SK-N-SH treated with all-trans-retinoic acid at 6 μM for 48 hours (cell line): ENCODE measurements around the gene PPT2.

ENCODE experiments used
- ATAC-seq: fragments of 200-7000 bp; cut with Tn5 transposase; 3 replicates; pipeline ENCODE4 v1.9.1; 2020; ENCODE audit warnings: mild to moderate bottlenecking, moderate library complexity
- ARNTL ChIP-seq: fragments of 450-650 bp; formaldehyde crosslinking; IDR thresholded peaks from 2 replicates; pipeline ENCODE4 v1.5.0; 2020; ENCODE audit warnings: low read depth, mild to moderate bottlenecking, moderate library complexity, borderline replicate concordance
- BACH2 ChIP-seq: fragments of 250-450 bp; sonication (Bioruptor Pico); IDR thresholded peaks from 2 replicates; pipeline ENCODE4 v1.9.0; 2021; ENCODE audit warnings: mild to moderate bottlenecking, borderline replicate concordance
- ISL1 ChIP-seq: fragments of 250-450 bp; sonication (Bioruptor Pico); IDR thresholded peaks from 2 replicates; pipeline ENCODE4 v2.1.2; 2022; ENCODE audit warnings: mild to moderate bottlenecking, moderate library complexity
- OSR1 ChIP-seq: fragments of 250-450 bp; sonication (Bioruptor Pico); IDR thresholded peaks from 2 replicates; pipeline ENCODE4 v1.8.0; 2022; ENCODE audit warnings: moderate library complexity, mild to moderate bottlenecking, inconsistent platforms
- PPARA ChIP-seq: fragments of 250-450 bp; sonication (Bioruptor Pico); IDR thresholded peaks from 2 replicates; pipeline ENCODE4 v1.5.0; 2020; ENCODE audit warnings: mild to moderate bottlenecking, borderline replicate concordance
- RARB ChIP-seq: fragments of 250-450 bp; sonication (Bioruptor Pico); IDR thresholded peaks from 2 replicates; pipeline ENCODE4 v1.8.0; 2021; ENCODE audit warnings: mild to moderate bottlenecking, moderate library complexity
- SNAI2 ChIP-seq: fragments of 250-450 bp; sonication (Bioruptor Pico); IDR thresholded peaks from 2 replicates; pipeline ENCODE4 v1.5.0; 2020; ENCODE audit warnings: mild to moderate bottlenecking, moderate library complexity
- TCF4 ChIP-seq: fragments of 250-450 bp; sonication (Bioruptor Pico); IDR thresholded peaks from 2 replicates; pipeline ENCODE4 v1.8.0; 2021; ENCODE audit warnings: mild to moderate bottlenecking, moderate library complexity, borderline replicate concordance
- TOX ChIP-seq: fragments of 250-450 bp; sonication (Bioruptor Pico); IDR thresholded peaks from 2 replicates; pipeline ENCODE4 v1.8.0; 2021; ENCODE audit warnings: mild to moderate bottlenecking, moderate library complexity, borderline replicate concordance
- ZC3H10 ChIP-seq: fragments of 250-450 bp; sonication (Bioruptor Pico); IDR thresholded peaks from 2 replicates; pipeline ENCODE4 v1.5.1; 2021; ENCODE audit warnings: mild to moderate bottlenecking, moderate library complexity
- ZFP3 ChIP-seq: fragments of 250-450 bp; sonication (Bioruptor Pico); IDR thresholded peaks from 2 replicates; pipeline ENCODE4 v1.5.0; 2020; ENCODE audit warnings: mild to moderate bottlenecking, moderate library complexity
- ZFP30 ChIP-seq: fragments of 450-650 bp; formaldehyde crosslinking; IDR thresholded peaks from 2 replicates; pipeline ENCODE4 v1.5.0; 2022; ENCODE audit warnings: mild to moderate bottlenecking, moderate library complexity
- ZNF565 ChIP-seq: fragments of 450-650 bp; formaldehyde crosslinking; conservative IDR thresholded peaks from 2 replicates; pipeline ENCODE4 v1.5.0; 2020; ENCODE audit warnings: low read depth, mild to moderate bottlenecking, moderate library complexity
- ZNF70 ChIP-seq: fragments of 450-650 bp; formaldehyde crosslinking; IDR thresholded peaks from 2 replicates; pipeline ENCODE4 v1.5.0; 2020; ENCODE audit warnings: mild to moderate bottlenecking, moderate library complexity
- ZNF8 ChIP-seq: fragments of 450-650 bp; formaldehyde crosslinking; IDR thresholded peaks from 2 replicates; pipeline ENCODE4 v1.5.0; 2020; ENCODE audit warnings: mild to moderate bottlenecking, moderate library complexity
- TF ChIP-seq, protein P1 (sequence below): fragments of 250-450 bp; sonication (Bioruptor Pico); IDR thresholded peaks from 2 replicates; pipeline ENCODE4 v1.5.1; 2020; ENCODE audit warnings: low read depth, mild to moderate bottlenecking, moderate library complexity
- TF ChIP-seq, protein P2 (sequence below): fragments of 250-450 bp; sonication (Bioruptor Pico); IDR thresholded peaks from 2 replicates; pipeline ENCODE4 v1.5.1; 2021; ENCODE audit warnings: mild to moderate bottlenecking, moderate library complexity
- TF ChIP-seq, protein P3 (sequence below): fragments of 250-450 bp; sonication (Bioruptor Pico); IDR thresholded peaks from 2 replicates; pipeline ENCODE4 v1.8.0; 2021; ENCODE audit warnings: low read depth, mild to moderate bottlenecking, moderate library complexity, borderline replicate concordance
- TF ChIP-seq, protein P4 (sequence below): fragments of 250-450 bp; sonication (Bioruptor Pico); IDR thresholded peaks from 2 replicates; pipeline ENCODE4 v1.5.0; 2020; ENCODE audit warnings: mild to moderate bottlenecking, moderate library complexity

Gene PPT2

DNA sequence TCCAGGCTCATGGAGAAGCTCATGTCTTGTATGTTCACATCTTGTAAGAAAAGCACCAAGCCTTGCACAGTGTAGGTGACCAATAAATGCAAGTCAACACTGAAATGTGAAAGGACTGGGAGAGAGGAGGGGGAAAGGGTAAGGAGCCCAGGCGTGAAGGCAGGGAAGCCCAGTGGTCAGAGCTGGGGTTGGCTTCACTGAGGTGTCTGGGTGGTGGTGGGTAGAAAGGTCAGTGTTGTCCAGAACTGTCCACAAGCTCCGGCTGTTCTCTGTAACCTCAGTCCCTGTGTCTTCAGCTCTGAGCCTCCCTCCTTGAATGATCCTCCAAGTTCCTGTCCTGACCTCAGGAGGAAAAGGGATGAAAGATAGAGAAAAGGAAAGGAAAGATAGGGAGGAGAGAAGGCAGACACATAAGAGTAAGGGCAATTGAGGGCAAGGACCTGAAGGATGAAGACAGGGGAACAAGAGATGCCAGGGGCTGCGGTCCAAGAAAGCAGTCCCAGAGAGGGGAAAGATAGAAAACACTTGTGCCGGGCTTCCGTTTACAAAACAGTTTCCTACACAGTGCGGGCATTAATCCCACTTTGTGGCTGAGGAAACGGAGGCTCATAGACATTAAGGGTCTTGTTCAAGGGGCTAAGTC, 42.4 kb upstream of the PPT2 start (continued):
- TF ChIP-seq, protein P1, sequence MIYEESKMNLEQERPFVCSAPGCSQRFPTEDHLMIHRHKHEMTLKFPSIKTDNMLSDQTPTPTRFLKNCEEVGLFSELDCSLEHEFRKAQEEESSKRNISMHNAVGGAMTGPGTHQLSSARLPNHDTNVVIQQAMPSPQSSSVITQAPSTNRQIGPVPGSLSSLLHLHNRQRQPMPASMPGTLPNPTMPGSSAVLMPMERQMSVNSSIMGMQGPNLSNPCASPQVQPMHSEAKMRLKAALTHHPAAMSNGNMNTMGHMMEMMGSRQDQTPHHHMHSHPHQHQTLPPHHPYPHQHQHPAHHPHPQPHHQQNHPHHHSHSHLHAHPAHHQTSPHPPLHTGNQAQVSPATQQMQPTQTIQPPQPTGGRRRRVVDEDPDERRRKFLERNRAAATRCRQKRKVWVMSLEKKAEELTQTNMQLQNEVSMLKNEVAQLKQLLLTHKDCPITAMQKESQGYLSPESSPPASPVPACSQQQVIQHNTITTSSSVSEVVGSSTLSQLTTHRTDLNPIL (CRISPR knock-in tag) = no peak
- TF ChIP-seq, protein P2, sequence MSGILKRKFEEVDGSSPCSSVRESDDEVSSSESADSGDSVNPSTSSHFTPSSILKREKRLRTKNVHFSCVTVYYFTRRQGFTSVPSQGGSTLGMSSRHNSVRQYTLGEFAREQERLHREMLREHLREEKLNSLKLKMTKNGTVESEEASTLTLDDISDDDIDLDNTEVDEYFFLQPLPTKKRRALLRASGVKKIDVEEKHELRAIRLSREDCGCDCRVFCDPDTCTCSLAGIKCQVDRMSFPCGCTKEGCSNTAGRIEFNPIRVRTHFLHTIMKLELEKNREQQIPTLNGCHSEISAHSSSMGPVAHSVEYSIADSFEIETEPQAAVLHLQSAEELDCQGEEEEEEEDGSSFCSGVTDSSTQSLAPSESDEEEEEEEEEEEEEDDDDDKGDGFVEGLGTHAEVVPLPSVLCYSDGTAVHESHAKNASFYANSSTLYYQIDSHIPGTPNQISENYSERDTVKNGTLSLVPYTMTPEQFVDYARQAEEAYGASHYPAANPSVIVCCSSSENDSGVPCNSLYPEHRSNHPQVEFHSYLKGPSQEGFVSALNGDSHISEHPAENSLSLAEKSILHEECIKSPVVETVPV (CRISPR knock-in tag) = no peak
- no peak for TF ChIP-seq OSR1 (CRISPR knock-in tag)
- no peak for TF ChIP-seq ZNF8

DNA sequence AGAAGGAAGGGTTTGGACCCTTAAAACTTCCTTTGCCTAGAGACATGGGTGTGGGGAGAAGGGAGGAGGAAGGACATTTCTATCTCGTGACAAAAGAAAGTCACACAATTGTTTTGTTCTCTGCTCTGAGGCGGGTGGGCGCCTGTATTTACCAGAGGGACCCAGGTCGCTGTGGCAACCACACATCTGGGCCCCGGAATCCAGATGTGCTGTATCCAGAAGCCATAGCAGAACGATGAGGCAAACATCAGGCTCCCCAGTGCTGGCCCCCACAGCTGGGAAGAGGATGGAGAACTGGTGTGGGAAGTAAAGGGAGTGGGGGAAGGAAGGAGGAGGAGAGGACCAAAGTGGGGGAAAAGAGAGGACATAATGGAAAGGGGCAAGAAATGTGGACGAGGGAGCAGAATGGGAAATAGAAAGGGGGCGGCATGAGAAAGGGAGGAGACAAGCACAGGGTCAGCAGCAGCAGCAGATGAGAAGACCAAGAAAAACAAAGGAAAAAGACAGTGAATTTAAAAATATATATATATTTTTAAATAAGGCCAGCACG, 41.4 kb upstream of the PPT2 start:
- no peak for TF ChIP-seq PPARA (CRISPR knock-in tag)
- TF ChIP-seq ZNF70 (CRISPR knock-in tag) = no peak
- TF ChIP-seq, protein P3, sequence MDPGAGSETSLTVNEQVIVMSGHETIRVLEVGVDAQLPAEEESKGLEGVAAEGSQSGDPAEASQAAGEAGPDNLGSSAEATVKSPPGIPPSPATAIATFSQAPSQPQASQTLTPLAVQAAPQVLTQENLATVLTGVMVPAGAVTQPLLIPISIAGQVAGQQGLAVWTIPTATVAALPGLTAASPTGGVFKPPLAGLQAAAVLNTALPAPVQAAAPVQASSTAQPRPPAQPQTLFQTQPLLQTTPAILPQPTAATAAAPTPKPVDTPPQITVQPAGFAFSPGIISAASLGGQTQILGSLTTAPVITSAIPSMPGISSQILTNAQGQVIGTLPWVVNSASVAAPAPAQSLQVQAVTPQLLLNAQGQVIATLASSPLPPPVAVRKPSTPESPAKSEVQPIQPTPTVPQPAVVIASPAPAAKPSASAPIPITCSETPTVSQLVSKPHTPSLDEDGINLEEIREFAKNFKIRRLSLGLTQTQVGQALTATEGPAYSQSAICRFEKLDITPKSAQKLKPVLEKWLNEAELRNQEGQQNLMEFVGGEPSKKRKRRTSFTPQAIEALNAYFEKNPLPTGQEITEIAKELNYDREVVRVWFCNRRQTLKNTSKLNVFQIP = no peak
- TF ChIP-seq ZFP3 (CRISPR knock-in tag) = no peak
- TF ChIP-seq ZC3H10 (CRISPR knock-in tag) = no peak
- no peak for TF ChIP-seq ARNTL
- TF ChIP-seq TCF4 = no peak
- TF ChIP-seq, protein P2 (CRISPR knock-in tag) = no peak
- TF ChIP-seq BACH2 (CRISPR knock-in tag) = no peak
- TF ChIP-seq OSR1 (CRISPR knock-in tag) = no peak
- TF ChIP-seq, protein P1 (CRISPR knock-in tag) = no peak
- no peak for TF ChIP-seq ZNF565 (CRISPR knock-in tag)
- TF ChIP-seq, protein P4, sequence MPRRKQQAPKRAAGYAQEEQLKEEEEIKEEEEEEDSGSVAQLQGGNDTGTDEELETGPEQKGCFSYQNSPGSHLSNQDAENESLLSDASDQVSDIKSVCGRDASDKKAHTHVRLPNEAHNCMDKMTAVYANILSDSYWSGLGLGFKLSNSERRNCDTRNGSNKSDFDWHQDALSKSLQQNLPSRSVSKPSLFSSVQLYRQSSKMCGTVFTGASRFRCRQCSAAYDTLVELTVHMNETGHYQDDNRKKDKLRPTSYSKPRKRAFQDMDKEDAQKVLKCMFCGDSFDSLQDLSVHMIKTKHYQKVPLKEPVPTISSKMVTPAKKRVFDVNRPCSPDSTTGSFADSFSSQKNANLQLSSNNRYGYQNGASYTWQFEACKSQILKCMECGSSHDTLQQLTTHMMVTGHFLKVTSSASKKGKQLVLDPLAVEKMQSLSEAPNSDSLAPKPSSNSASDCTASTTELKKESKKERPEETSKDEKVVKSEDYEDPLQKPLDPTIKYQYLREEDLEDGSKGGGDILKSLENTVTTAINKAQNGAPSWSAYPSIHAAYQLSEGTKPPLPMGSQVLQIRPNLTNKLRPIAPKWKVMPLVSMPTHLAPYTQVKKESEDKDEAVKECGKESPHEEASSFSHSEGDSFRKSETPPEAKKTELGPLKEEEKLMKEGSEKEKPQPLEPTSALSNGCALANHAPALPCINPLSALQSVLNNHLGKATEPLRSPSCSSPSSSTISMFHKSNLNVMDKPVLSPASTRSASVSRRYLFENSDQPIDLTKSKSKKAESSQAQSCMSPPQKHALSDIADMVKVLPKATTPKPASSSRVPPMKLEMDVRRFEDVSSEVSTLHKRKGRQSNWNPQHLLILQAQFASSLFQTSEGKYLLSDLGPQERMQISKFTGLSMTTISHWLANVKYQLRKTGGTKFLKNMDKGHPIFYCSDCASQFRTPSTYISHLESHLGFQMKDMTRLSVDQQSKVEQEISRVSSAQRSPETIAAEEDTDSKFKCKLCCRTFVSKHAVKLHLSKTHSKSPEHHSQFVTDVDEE (CRISPR knock-in tag) = no peak
- no peak for TF ChIP-seq ZFP30 (CRISPR knock-in tag)
- no peak for TF ChIP-seq TOX (CRISPR knock-in tag)
- TF ChIP-seq ISL1 = no peak
- ATAC-seq = no peak

DNA sequence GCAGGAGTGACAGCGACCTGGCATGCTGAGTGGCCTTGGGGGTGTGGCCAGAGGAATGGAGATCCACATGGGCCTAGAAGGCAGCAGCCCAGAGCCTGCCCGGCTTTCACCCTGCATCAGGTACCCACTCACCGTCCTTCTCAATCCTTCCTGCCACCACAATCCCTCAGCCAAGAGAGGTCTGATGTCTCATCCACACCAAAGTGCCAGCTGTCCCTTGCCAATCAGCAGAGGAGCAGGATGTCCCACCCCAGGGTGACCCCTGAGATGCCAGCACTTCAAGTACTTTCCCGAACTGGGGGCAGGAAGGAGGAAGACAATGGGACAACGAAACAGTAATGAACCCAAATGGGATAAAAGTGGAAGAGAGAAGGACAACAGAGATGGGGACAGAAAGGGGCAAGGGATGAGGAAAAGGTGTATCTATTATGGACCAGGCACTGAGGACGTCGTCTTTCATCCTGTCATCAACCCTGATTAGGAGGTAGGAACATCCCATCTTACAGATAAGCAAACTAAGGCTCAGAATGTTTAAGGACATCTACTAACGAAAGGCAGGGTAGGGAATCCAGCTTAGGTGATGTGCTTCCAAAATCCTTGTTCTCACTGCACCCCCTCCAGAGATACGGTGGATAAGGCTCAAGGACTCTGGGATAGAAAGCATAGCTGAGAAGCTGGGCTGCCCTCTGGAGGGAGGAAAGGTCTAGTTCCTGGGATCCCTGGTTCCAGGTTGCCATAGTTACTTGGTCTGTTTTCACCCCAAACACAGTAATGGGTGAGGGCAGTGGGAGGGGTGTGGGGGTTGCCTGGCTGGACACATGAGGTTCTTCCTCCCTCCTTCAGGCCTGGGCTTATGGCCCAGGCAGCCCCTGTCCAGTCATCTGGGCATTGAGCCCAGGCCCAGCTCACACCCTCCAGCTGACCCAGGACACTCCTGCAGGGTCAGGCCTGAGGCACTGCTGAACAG, 40.3 kb upstream of the PPT2 start:
- TF ChIP-seq SNAI2 = no peak
- TF ChIP-seq RARB (CRISPR knock-in tag) = no peak
- no peak for TF ChIP-seq ISL1
- TF ChIP-seq ZNF565 (CRISPR knock-in tag) = no peak
- no peak for TF ChIP-seq PPARA (CRISPR knock-in tag)
- TF ChIP-seq ZFP30 (CRISPR knock-in tag) = no peak
- TF ChIP-seq, all 23 proteins: peak for 0
- peak; percentile 71 for ATAC-seq
